Smooth muscle cell (in vitro differentiated cells): Measurements from ENCODE around the gene ATP2A3. TPM values are rescaled to one million over a fixed set of nuclear protein-coding genes. Genes with fewer than 3 reads are reported as not detected.

Experiments
- DNase-seq: peaks from one replicate; lab custom pipeline; 2025; ENCODE audit not compliant: unreplicated experiment; lab: John Stamatoyannopoulos, UW
- H2AFZ ChIP-seq: fragments of 200-600 bp; sonication (generic); 2 replicates; pipeline ENCODE4 v1.6.0; 2016; ENCODE audit warnings: antibody characterized with exemption, low read depth, mild to moderate bottlenecking
- H3F3A ChIP-seq: fragments of 200-600 bp; sonication (generic); 2 replicates; pipeline ENCODE4 v1.6.0; 2017; ENCODE audit warnings: antibody characterized with exemption, low read depth
- H3K27ac ChIP-seq: fragments of 200-600 bp; sonication (generic); 2 replicates; pipeline ENCODE4 v1.5.1; 2016; ENCODE audit warnings: low read depth, mild to moderate bottlenecking
- H3K27me3 ChIP-seq: fragments of 200-600 bp; sonication (generic); 2 replicates; pipeline ENCODE4 v1.6.1; 2016; ENCODE audit warnings: low read depth, mild to moderate bottlenecking
- H3K36me3 ChIP-seq: fragments of 200-600 bp; sonication (generic); 2 replicates; pipeline ENCODE4 v1.5.1; 2016; ENCODE audit warnings: low read depth
- H3K4me1 ChIP-seq: fragments of 200-600 bp; sonication (generic); 2 replicates; pipeline ENCODE4 v1.5.1; 2016; ENCODE audit warnings: low read depth
- H3K4me2 ChIP-seq: fragments of 200-600 bp; sonication (generic); 2 replicates; pipeline ENCODE4 v1.6.0; 2016; ENCODE audit warnings: mild to moderate bottlenecking
- H3K4me3 ChIP-seq: fragments of 200-600 bp; sonication (generic); 2 replicates; pipeline ENCODE4 v1.5.1; 2016; ENCODE audit warnings: mild to moderate bottlenecking
- H3K79me2 ChIP-seq: fragments of 200-600 bp; sonication (generic); 2 replicates; pipeline ENCODE4 v1.6.0; 2016; ENCODE audit warnings: low read depth, mild to moderate bottlenecking
- H3K9ac ChIP-seq: fragments of 200-600 bp; sonication (generic); 2 replicates; pipeline ENCODE4 v1.6.0; 2016; ENCODE audit warnings: low read depth
- H3K9me3 ChIP-seq: fragments of 200-600 bp; sonication (generic); replicated peaks from 2 replicates; pipeline ENCODE4 v1.5.1; 2016; ENCODE audit warnings: low read depth
- H4K20me1 ChIP-seq: fragments of 200-600 bp; sonication (generic); 2 replicates; pipeline ENCODE4 v1.6.0; 2016; ENCODE audit warnings: low read depth
- WGBS: methylation state at CpG from one replicate; pipeline ENCODE4 v1.1.7; 2016; ENCODE audit warnings: low lambda C conversion rate; 5-methylcytosine and 5-hydroxymethylcytosine counted together
- polyA plus RNA-seq: library from polyadenylated mRNA; unstranded; fragments of >200 nt; fragmentation: Nextera tagmentation; extraction: Ambion mirVana; gene quantifications from 2 replicates; pipeline ENCODE4 v1.2.1, GENCODE V29; 2016
- total RNA-seq: library from RNA; depleted of rRNA; stranded (reverse); fragments of >200 nt; gene quantifications from 2 replicates; pipeline ENCODE4 v1.2.3, GENCODE V29; 2014
- TF ChIP-seq, protein P1 (sequence below): fragments of 200-600 bp; sonication (generic); IDR thresholded peaks from 2 replicates; pipeline ENCODE4 v1.5.1; 2017; ENCODE audit warnings: borderline replicate concordance, mild to moderate bottlenecking, antibody characterized with exemption; ENCODE audit not compliant: insufficient read depth, poor library complexity, severe bottlenecking

Gene ATP2A3
- total and polyA plus RNA-seq, 2 experiments from 2014 or later: 4.2 to 7.8 TPM

DNA sequence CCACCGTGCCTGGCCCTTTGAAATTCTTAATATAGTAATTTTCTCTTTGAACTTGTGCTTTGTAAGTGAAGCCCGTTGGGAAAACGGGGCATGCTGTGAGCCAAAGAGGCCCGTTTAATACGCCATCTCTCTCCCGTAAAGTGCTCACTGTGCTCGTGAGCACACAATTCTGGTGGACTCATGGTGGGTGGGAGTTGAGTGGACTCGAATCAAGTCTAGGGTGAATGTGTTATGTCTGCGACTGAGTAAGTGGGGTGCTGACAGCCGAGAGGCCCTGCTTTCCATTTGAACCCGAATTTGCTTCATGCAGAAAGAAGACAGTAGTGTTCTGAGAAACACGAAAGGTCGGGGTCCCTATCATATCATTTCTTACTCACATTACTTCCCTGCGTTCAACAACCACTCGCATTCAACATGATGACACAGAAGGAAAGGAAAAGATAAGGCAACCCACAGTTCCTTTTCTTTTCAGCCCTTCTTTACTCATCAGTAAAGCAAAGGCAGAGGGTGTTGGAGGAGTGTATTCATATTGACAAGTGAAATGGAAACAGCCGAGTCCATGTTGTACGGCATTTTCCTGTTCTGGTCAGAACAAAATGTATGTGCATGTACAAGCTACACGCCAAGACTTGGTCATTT is 4.8 kb upstream of the ATP2A3 start:
- no peaks in the 10 kb centered on the region for H4K20me1 ChIP-seq
- H3K4me2 ChIP-seq: no peak overlapping the region
- H3K9me3 ChIP-seq: no peaks in the 10 kb centered on the region
- H3K4me1 ChIP-seq: peaks cover 10% of the 10 kb centered on the region
- no peak overlapping the region for H3K9ac ChIP-seq
- H3K27ac ChIP-seq: no peak overlapping the region
- H2AFZ ChIP-seq: no peak overlapping the region
- H3K27me3 ChIP-seq: peaks cover 13% of the 10 kb centered on the region
- H3K36me3 ChIP-seq: no peaks in the 10 kb centered on the region
- no peaks in the 10 kb centered on the region for H3F3A ChIP-seq
- H3K4me3 ChIP-seq: no peak overlapping the region
- TF ChIP-seq, protein P1, sequence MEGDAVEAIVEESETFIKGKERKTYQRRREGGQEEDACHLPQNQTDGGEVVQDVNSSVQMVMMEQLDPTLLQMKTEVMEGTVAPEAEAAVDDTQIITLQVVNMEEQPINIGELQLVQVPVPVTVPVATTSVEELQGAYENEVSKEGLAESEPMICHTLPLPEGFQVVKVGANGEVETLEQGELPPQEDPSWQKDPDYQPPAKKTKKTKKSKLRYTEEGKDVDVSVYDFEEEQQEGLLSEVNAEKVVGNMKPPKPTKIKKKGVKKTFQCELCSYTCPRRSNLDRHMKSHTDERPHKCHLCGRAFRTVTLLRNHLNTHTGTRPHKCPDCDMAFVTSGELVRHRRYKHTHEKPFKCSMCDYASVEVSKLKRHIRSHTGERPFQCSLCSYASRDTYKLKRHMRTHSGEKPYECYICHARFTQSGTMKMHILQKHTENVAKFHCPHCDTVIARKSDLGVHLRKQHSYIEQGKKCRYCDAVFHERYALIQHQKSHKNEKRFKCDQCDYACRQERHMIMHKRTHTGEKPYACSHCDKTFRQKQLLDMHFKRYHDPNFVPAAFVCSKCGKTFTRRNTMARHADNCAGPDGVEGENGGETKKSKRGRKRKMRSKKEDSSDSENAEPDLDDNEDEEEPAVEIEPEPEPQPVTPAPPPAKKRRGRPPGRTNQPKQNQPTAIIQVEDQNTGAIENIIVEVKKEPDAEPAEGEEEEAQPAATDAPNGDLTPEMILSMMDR: no peak
- 84% methylated on average over 18 of the region's 18 CpGs for WGBS
- no peaks in the 10 kb centered on the region for H3K79me2 ChIP-seq
- no peak for DNase-seq

- no peak for DNase-seq
- TF ChIP-seq, protein P1: no peak
- Histone ChIP-seq H3K27ac (no peak overlapping the region), H3K9ac (no peak overlapping the region), H3F3A (no peaks in the 10 kb centered on the region), H3K4me1 (peaks cover 10% of the 10 kb centered on the region), H3K4me3 (no peak overlapping the region), H2AFZ (no peak overlapping the region), H3K36me3 (no peaks in the 10 kb centered on the region), H3K4me2 (no peak overlapping the region), H4K20me1 (no peaks in the 10 kb centered on the region), H3K9me3 (no peaks in the 10 kb centered on the region), H3K79me2 (no peaks in the 10 kb centered on the region), H3K27me3 (peaks cover 22% of the 10 kb centered on the region)
- 97% methylated on average over 3 of the region's 3 CpGs for WGBS
Measured at GRCh38 chr17:3968015-3968414, 3.8 kb upstream of the ATP2A3 start.

- Histone ChIP-seq H3K9me3 (no peaks in the 10 kb centered on the region), H3K27me3 (peaks cover 34% of the 10 kb centered on the region), H3K4me2 (no peak overlapping the region), H3K27ac (no peak overlapping the region), H3K79me2 (no peaks in the 10 kb centered on the region), H4K20me1 (no peaks in the 10 kb centered on the region), H3F3A (no peaks in the 10 kb centered on the region), H3K4me3 (no peak overlapping the region), H3K9ac (no peak overlapping the region), H3K36me3 (no peaks in the 10 kb centered on the region), H3K4me1 (peaks cover 10% of the 10 kb centered on the region), H2AFZ (no peak overlapping the region)
- DNase-seq: no peak
- TF ChIP-seq, protein P1: no peak
- 91% methylated on average over 14 of the region's 14 CpGs for WGBS
Measured at GRCh38 chr17:3966720-3967363, 2.6 kb upstream of the ATP2A3 start.
